Dendritic cell treated with granulocyte-macrophage colony-stimulating factor and Interleukin-4, amounts not matched to agents 40 ng/mL and 50 ng/mL, for 4 days (primary cell): ENCODE results near the gene NPHP4.

Experiments
- H3K27ac Mint-ChIP-seq: one replicate; pipeline ENCODE4 v1.8.0; 2022; ENCODE audit warnings: mild to moderate bottlenecking, mixed read lengths
- H3K27me3 Mint-ChIP-seq: one replicate; pipeline ENCODE4 v1.8.0; 2022; ENCODE audit warnings: mild to moderate bottlenecking, mixed read lengths
- H3K36me3 Mint-ChIP-seq: one replicate; pipeline ENCODE4 v1.8.0; 2022; ENCODE audit warnings: low read depth, mixed read lengths
- H3K4me1 Mint-ChIP-seq: one replicate; pipeline ENCODE4 v1.8.0; 2022; ENCODE audit warnings: low read depth, mixed read lengths
- H3K4me3 Mint-ChIP-seq: one replicate; pipeline ENCODE4 v1.8.0; 2022; ENCODE audit warnings: mild to moderate bottlenecking, moderate library complexity, mixed read lengths
- H3K9me3 Mint-ChIP-seq: one replicate; pipeline ENCODE4 v1.8.0; 2022; ENCODE audit warnings: mixed read lengths
- intact Hi-C: fragments of 100-400 bp; cut with micrococcal nuclease; formaldehyde crosslinking; loops from one replicate; pipeline ENCODE4 v1.15.0; 2022

NPHP4 gene

DNA sequence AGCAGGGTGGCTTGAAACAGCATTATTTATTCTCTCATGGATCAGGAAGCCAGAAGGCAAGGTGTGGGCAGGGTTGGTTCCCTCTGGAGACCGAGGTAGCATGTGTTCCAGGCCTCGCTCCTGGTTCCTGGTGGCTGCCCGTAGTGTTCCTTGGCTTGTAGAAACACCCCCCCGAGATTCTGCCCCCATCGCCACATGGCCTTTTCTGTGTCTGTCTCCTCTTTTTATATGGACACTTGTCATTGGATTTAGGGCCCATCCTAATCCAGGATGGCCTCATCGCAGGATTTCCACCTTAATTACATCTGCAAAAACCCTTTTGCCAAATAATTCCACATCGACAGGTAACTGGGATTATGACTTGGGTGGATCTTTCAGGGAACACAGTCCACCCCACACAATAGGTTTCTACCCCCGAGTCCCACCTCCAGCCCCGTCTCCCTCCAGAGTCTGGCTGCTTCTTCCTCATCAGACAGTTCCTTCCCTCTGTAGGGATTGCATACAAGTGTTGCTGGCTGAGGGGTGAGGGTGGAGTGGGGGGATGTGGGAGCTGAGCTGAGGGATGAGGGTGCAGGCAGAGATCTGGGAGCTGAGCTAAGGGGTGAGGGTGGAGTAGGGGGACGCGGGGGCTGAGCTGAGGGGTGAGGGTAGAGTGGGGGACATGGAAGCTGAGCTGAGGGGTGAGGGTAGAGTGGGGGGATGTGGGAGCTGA lies 12.3 kb upstream of the NPHP4 start:
- H3K27ac Mint-ChIP-seq, result no peak overlapping the region
- intact Hi-C loops, result no loop called here
- peaks cover 17% of the 10 kb centered on the region for H3K36me3 Mint-ChIP-seq
- no peaks in the 10 kb centered on the region for H3K9me3 Mint-ChIP-seq
- H3K4me3 Mint-ChIP-seq, result no peak overlapping the region
- H3K27me3 Mint-ChIP-seq, result no peaks in the 10 kb centered on the region
- peaks cover 18% of the 10 kb centered on the region for H3K4me1 Mint-ChIP-seq

DNA sequence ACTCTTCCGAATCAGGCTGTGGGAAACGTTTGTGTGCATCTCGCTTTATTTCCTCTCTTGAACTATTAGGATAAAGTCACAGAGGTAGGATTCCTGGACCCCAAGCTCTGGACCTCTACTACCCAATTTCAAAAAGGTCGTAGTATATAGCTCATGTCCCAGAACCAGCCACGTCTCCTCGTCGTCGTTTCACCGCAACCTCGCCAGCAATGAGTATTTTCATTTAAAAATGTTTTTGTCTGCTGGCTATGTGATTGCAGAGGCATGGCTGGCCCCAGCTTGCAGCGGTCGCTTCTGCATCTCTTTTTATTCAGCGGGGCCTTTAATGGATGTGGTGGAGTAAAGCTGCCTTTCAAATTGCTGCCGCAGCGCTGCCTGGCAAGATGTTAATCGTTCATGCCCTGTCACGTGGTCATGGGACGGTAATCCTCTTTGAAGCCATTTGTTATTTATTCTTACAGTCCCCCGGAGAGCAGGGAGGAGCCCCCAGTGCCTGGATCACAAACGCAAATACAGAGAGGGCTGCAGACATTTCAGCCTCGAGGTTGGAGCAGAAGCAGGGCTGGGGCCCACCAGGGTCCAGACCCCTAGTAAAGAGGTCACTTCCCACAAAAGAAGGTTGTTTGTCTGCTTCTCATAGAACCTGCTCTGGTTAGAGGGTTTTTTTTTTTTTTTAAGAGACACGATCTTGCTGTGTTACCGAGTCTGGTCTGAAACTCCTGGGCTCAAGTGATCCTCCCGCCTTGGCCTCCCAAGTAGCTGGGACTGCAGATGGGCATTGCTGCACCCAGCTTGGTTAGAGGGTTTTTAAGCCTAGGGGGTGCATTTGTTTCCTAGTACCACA lies 11.6 kb upstream of the NPHP4 start:
- peaks cover 17% of the 10 kb centered on the region for H3K36me3 Mint-ChIP-seq
- H3K27ac Mint-ChIP-seq, result no peak overlapping the region
- intact Hi-C loops, result no loop called here
- H3K4me1 Mint-ChIP-seq, result peaks cover 10% of the 10 kb centered on the region
- H3K27me3 Mint-ChIP-seq, result no peaks in the 10 kb centered on the region
- no peaks in the 10 kb centered on the region for H3K9me3 Mint-ChIP-seq
- H3K4me3 Mint-ChIP-seq, result no peak overlapping the region

DNA sequence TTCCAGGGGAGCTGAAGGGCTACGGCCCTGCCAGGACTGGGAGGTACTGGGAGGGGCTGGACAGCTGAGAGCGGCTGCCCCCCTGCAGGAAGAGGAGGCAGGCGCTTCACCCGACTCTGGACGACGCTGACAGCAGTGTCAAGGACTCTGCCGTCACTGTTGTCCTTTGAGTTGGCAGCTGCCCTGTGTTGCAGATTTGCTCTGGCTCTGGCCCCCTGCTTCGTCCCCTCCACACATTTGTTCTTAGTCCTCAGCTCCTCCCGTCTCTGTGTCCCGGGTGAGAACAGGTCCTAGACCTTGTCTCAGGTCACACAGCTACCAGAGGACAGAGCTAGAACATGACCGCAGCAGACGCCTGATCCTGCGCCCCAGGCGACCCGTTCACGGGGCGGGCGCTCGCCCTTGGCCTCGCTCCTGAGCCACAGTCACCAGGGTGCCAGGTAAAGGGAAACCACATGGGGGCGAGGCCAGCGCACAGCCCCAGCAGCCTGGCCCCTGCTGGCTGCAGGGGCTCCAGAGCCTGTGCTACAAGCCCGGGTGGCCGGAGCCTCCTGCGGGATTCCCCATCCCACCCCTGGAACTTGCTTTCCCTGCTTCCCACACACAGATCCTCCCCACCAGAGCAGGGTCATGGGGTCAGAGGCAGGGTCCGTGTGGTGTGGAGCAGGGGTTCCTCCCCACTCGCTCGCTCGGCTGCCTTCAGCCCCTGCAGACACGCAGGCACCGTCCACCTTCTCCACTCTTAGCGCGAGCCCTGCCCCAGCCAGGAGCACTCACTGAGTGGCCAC lies 10.7 kb upstream of the NPHP4 start:
- Mint-ChIP-seq H3K36me3 (peaks cover 17% of the 10 kb centered on the region), H3K4me1 (peaks cover 9% of the 10 kb centered on the region), H3K27me3 (no peaks in the 10 kb centered on the region), H3K4me3 (no peak overlapping the region), H3K27ac (no peak overlapping the region), H3K9me3 (no peaks in the 10 kb centered on the region)
- intact Hi-C loops, result no loop called here

DNA sequence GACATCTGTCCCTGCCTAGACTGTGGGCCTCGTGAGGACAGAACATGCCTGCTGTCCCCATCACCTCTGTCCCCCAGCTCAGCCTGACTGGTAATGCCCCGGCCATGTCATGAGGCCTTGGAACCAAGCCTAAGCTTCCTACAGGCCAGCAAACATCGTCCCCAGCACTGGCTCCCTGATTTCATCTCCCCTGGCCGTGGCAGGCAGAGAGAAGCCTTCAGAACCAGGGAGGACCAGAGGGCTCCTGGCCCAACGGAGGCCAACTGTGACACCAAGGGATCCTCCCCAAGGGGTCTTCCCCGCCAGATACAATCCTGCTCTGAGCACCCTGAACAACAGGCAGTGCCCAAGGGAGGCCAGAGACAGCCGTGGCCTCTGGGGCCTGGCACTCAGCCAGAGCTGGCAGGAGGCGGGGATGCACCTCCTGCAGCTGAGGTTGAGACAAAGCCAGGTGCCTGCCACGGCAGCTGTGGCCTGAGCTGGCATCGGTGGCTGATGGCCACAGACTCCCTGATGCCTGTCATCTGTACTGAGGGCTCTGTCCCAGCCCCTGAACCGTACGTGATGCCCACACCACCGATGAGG lies 9.9 kb upstream of the NPHP4 start:
- peaks cover 17% of the 10 kb centered on the region for H3K36me3 Mint-ChIP-seq
- no peak overlapping the region for H3K4me3 Mint-ChIP-seq
- peaks cover 1% of the 10 kb centered on the region for H3K4me1 Mint-ChIP-seq
- no peaks in the 10 kb centered on the region for H3K9me3 Mint-ChIP-seq
- no peaks in the 10 kb centered on the region for H3K27me3 Mint-ChIP-seq
- H3K27ac Mint-ChIP-seq, result no peak overlapping the region
- intact Hi-C loops, result no loop called here

DNA sequence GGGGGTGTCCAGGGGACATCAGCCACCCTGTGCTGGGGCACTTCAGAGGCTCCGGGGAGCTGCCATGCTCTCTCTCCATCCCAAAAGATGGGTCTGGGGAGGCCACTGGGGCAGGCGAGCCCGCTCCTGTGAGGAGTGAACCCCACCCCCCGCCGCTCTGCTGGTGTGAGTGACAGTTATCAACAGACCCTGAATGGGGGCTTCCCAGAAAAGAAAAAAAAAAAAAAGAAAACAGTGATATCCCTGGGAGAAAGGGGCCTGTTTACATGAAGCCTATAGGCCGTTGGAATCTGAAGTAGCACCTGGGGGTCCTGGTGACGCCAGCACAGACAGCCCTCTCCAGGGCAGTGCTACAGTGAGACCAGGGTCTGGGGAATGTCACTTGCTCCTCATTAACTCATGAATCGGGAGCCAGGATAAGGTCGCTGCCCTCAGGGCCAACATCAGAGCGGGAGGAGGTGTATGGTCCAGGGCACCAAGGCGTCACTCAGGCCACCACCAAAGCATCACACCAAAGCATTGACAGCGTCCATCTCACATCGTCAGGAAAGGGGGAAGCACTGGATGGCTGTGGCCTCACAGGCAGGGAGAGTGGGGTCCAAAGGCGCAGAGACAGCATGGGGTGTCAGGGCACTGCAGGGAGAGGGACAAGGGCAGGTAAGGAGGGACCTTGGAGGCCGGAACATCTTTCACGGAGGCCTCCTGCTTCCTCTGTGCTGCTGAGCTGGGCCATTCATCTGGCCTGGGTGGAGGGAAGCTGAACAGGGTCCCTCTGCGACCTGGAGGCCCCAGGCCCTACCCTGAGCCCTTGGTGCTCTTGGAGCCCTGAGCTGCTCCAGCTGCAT lies 8.4 kb upstream of the NPHP4 start:
- Mint-ChIP-seq H3K4me1 (no peaks in the 10 kb centered on the region), H3K9me3 (no peaks in the 10 kb centered on the region), H3K27me3 (no peaks in the 10 kb centered on the region), H3K27ac (no peak overlapping the region), H3K36me3 (peaks cover 26% of the 10 kb centered on the region), H3K4me3 (no peak overlapping the region)
- intact Hi-C loops, result no loop called here

DNA sequence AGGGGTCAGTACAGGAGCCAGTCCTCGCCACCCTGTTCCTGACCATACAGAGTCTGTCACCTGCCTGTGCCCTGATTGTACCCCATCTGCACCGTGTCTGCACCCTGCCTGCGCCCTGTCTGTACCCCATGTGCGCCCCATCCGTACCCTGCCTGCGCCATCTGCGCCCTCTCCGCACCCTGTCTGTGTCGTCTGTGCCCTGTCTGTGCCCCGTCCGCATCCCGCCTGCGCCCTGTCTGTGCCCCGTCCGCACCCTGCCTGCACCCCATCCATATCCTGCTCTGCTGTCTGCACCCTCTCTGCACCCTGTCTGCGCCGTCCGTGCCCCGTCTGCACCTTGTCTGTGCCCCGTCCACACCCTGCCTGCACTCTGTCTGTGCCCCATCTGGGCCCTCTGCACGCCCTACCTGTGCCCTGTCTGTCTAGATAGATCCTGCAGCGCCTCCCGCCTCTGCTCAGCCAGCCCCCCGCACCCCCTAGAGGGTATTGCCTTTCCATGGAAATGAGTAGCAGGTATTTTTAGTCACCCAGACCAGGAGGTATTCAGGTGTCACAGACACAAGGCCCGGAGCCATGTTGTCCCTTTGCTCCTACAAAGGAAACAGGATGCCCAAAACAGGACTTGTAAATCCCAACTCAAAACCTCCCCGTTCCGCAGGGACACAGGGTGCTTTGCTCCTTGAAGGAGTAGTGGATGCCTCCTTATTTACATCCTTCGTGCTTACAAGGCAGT lies 7.7 kb upstream of the NPHP4 start:
- Mint-ChIP-seq H3K36me3 (peaks cover 26% of the 10 kb centered on the region), H3K27ac (no peak overlapping the region), H3K9me3 (no peaks in the 10 kb centered on the region), H3K4me1 (peaks cover 6% of the 10 kb centered on the region), H3K27me3 (no peaks in the 10 kb centered on the region), H3K4me3 (no peak overlapping the region)
- intact Hi-C loops, result no loop called here

DNA sequence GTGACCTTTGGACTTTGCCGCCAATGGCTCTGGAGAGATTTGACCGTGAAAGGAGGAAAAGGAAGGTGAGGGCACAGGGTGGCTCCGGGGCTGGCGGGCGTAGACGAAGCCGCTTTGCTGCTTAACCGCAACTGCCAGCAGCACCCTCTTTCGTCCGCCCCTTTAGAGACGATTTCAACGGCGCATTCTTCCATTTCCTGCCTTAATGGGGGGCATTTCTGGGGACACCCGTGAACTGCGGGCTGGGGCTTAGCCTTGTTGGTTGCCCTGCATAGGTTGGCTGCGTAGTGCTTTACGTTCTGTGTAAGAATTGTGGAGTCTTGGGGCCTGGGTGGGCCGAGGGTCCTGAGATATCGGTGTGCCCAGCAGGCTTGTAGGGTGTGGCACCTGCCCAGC lies 6.7 kb upstream of the NPHP4 start:
- H3K9me3 Mint-ChIP-seq, result no peaks in the 10 kb centered on the region
- no peak overlapping the region for H3K27ac Mint-ChIP-seq
- peaks cover 16% of the 10 kb centered on the region for H3K4me1 Mint-ChIP-seq
- H3K27me3 Mint-ChIP-seq, result no peaks in the 10 kb centered on the region
- intact Hi-C loops, result no loop called here
- H3K4me3 Mint-ChIP-seq, result no peak overlapping the region
- peaks cover 26% of the 10 kb centered on the region for H3K36me3 Mint-ChIP-seq

DNA sequence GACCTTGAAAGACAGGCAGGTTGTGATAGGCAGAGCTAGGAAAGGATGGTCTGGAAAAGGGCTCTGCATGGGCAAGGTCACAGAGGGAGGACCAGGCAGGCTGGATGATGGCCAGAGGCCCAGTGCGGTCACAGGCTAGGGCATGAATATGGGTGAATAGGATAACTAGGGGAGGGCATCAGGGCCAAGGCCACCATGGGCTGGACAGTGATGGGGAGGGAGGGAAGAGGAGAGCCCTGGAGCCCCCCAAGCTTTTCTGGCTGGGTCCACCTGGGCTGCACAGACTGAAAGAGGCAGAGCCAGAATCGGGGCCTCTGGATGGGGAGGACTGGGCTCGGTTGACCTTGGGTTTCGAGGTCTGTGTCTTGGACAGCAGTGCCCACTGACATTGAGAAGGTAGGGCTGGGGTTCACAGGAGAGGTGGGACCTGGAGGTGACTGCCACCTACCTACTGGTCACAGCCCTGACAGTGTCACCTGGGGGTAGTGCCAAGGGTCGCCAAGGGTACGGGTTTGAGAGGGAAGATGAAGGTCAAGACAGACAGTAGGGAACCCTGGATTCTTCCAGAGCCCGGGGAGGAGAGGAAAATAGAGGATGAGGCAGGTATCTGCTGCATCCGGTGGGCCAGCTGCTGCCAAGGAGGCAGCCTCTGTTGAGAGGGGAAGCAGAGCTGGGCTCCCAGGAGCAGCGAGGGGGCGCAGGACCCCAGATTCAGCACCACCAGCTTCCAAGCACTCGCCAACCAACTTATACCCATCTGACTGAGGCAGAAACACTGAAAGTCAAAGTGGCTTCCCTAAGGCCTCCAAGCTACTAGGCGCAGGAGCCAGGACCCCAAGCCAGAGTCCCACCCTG lies 6.1 kb upstream of the NPHP4 start:
- Mint-ChIP-seq H3K9me3 (no peaks in the 10 kb centered on the region), H3K36me3 (peaks cover 24% of the 10 kb centered on the region), H3K4me1 (peaks cover 22% of the 10 kb centered on the region), H3K27me3 (peaks cover 1% of the 10 kb centered on the region), H3K27ac (no peak overlapping the region), H3K4me3 (no peak overlapping the region)
- intact Hi-C loops, result no loop called here

DNA sequence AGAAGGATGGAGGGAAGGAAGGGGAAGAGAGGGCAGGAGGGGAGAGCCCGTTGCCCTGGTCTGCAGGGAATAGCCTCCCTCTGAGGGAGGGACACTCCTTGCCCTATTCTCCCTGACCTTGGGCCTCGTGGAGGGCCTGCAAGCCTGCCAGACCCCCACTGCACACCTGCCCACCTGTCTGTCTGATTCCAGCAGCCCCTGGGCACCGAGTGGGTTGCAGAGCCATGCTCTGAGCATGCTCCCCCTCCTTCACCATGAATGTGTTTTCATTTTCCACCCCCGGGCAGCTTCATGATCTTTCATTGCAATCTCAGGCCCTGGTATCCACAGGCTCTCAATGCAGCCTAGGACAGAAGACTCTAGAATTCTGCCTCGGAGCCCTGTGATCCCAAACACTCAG lies 5.1 kb upstream of the NPHP4 start:
- Mint-ChIP-seq H3K36me3 (peaks cover 23% of the 10 kb centered on the region), H3K4me1 (peaks cover 28% of the 10 kb centered on the region), H3K27me3 (peaks cover 1% of the 10 kb centered on the region), H3K9me3 (no peaks in the 10 kb centered on the region), H3K4me3 (no peak overlapping the region), H3K27ac (no peak overlapping the region)
- intact Hi-C loops, result no loop called here

DNA sequence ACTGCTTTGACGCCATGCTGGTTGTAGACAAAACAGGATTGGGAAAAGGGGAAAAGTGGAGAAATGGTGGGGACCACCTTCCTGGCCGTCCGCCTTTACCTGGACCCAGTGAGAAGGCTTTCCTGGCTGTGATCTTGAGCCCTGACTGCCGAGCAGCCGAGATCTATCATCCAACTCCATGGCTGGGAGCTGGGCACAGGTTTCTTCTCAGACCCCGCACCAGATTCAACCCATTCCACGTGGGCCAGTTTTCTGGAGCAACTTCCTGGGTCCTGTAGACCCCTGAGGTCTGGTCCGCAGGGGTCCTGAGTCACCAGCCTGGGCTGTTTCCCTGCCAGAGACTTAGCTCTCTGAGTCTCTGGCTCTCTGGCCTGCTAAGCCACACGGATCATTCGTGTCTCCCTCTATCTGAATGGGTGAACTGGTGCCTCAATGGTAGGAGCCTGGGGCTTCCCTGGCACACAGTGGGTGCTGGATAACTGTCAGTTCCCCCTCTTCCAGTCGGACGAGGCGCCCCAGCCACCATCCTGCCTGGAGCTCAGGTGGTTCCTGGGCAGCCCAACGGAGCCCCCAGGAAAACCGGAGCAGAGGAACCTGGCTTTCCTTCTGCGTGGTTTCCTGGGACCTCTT lies 4.5 kb upstream of the NPHP4 start:
- Mint-ChIP-seq H3K27ac (no peak overlapping the region), H3K4me1 (peaks cover 28% of the 10 kb centered on the region), H3K9me3 (no peaks in the 10 kb centered on the region), H3K27me3 (peaks cover 1% of the 10 kb centered on the region), H3K36me3 (peaks cover 23% of the 10 kb centered on the region), H3K4me3 (no peak overlapping the region)
- intact Hi-C loops, result no loop called here

DNA sequence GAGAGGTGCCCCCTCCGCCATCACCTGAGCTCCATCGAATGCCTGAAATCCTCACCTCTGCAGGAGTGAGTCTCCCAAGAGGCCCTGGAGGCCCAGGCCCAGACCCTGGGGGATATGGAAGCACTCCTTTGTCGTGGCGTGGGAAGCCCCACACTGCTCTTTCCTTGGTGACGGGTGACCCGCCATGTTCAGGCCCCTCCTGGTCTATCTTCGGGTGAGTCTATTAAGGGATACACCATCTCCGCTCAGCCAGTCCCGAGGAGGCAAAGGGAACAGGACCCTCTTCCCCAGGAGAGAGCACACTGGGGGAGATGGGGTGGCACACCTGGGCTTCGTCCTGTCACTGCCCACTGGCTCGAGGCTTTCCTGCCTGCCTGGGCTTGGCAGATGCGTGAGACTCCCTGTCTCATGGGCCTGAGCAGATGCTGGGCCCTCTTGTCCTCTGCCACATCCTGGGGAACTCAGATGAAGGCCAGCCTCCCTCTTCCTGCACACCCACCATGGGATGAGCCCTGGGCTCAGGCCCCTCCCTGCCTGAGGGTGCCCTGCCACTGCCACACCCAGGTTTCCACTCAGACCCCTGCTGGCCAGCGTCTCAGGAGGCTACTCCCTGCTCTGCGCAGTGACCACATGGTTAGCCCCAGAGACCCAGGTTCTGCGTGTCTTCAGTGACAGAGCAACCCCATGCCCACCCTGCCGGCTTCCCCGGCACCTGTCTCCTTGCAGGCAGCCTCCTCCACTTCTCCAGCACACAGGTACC lies 3.8 kb upstream of the NPHP4 start:
- Mint-ChIP-seq H3K9me3 (no peaks in the 10 kb centered on the region), H3K27me3 (peaks cover 1% of the 10 kb centered on the region), H3K27ac (no peak overlapping the region), H3K4me3 (no peak overlapping the region), H3K4me1 (peaks cover 32% of the 10 kb centered on the region), H3K36me3 (peaks cover 23% of the 10 kb centered on the region)
- intact Hi-C loops, result no loop called here
